Measurements from ENCODE around the gene DBF4. TPM values are rescaled to one million over a fixed set of nuclear protein-coding genes. Genes with fewer than 3 reads are reported as not detected.
"Not testable (repeated sequence)": the region's sequence is repeated elsewhere in the genome, so short reads cannot be mapped to it uniquely, and the experiment has no call there.

Gene DBF4
- total RNA-seq, 3 donors from 2014 or later (not counting 1 experiment from before 2014, with no cell fraction given), result 51.7 to 61.2 (median 54.0) TPM

- H3K9me3 ChIP-seq (ENCODE audit: control insufficient read depth, insufficient read depth, low read length), result no peaks in the 10 kb centered on the region
- WGBS (ENCODE audit: insufficient coverage), result 97% methylated on average over 2 of the region's 3 CpGs
- no peaks in the 10 kb centered on the region for H3K4me1 ChIP-seq (ENCODE audit: control insufficient read depth, insufficient read depth, low read length)
- no peaks in the 10 kb centered on the region for H3K27me3 ChIP-seq (ENCODE audit: control insufficient read depth, insufficient read depth, low read length)
- H3K4me3 ChIP-seq (ENCODE audit: low read length), result no peak overlapping the region
- Mint-ChIP-seq H3K27ac (no peak overlapping the region), H3K4me1 (peaks cover 0 to 4% of the 10 kb centered on the region in 2 donors), H3K27me3 (ENCODE audit: low read depth in 2 of 2) (no peaks in the 10 kb centered on the region), H3K4me3 (no peak overlapping the region), H3K9me3 (no peaks in the 10 kb centered on the region), H3K36me3 (no peaks in the 10 kb centered on the region)
- no peak for TF ChIP-seq CTCF (IDR thresholded peaks at IDR 0.05)
- no peak overlapping the region for H3K27ac ChIP-seq (ENCODE audit: low read length)
- ATAC-seq (no peak), DNase-seq (no peak)
- intact Hi-C loops (cut with micrococcal nuclease), result no loop called here
- H3K36me3 ChIP-seq (ENCODE audit: control insufficient read depth, insufficient read depth, low read length), result no peaks in the 10 kb centered on the region
Measured at GRCh38 chr7:87944547-87944946, 68.3 kb downstream of the DBF4 start.

GRCh38 chr7:87945926-87946325, 69.6 kb downstream of the DBF4 start:
- not testable (repeated sequence) for H3K4me3 Mint-ChIP-seq, H3K4me1 Mint-ChIP-seq, DNase-seq

GRCh38 chr7:87948371-87948770, 72.1 kb downstream of the DBF4 start:
- H3K27ac Mint-ChIP-seq, result no peak overlapping the region
- no peaks in the 10 kb centered on the region for H3K9me3 ChIP-seq (ENCODE audit: control insufficient read depth, insufficient read depth, low read length)
- peaks cover 0 to 4% of the 10 kb centered on the region in 2 donors for H3K4me1 Mint-ChIP-seq
- DNase-seq, result no peak
- H3K36me3 ChIP-seq (ENCODE audit: control insufficient read depth, insufficient read depth, low read length), result no peaks in the 10 kb centered on the region
- TF ChIP-seq CTCF (IDR thresholded peaks at IDR 0.05), result no peak
- peaks cover 0 to 2% of the 10 kb centered on the region in 2 donors for H3K9me3 Mint-ChIP-seq
- intact Hi-C loops (cut with micrococcal nuclease), result no loop called here
- H3K27me3 Mint-ChIP-seq (ENCODE audit: low read depth in 2 of 2), result no peaks in the 10 kb centered on the region
- ATAC-seq, result no peak
- H3K4me3 ChIP-seq (ENCODE audit: low read length), result no peak overlapping the region
- no peak overlapping the region for H3K27ac ChIP-seq (ENCODE audit: low read length)
- no peaks in the 10 kb centered on the region for H3K36me3 Mint-ChIP-seq
- H3K27me3 ChIP-seq (ENCODE audit: control insufficient read depth, insufficient read depth, low read length), result no peaks in the 10 kb centered on the region
- no peak overlapping the region for H3K4me3 Mint-ChIP-seq
- H3K4me1 ChIP-seq (ENCODE audit: control insufficient read depth, insufficient read depth, low read length), result no peaks in the 10 kb centered on the region

More at GRCh38 chr7:87945926-87946325, 69.6 kb downstream of the DBF4 start:
- ATAC-seq; H3K9me3 Mint-ChIP-seq; H3K27me3 Mint-ChIP-seq (ENCODE audit: low read depth in 2 of 2); H3K4me3 ChIP-seq (ENCODE audit: low read length); H3K36me3 Mint-ChIP-seq; H3K27me3 ChIP-seq (ENCODE audit: control insufficient read depth, insufficient read depth, low read length); H3K9me3 ChIP-seq (ENCODE audit: control insufficient read depth, insufficient read depth, low read length); H3K4me1 ChIP-seq (ENCODE audit: control insufficient read depth, insufficient read depth, low read length); H3K36me3 ChIP-seq (ENCODE audit: control insufficient read depth, insufficient read depth, low read length); intact Hi-C loops (cut with micrococcal nuclease); H3K27ac ChIP-seq (ENCODE audit: low read length); H3K27ac Mint-ChIP-seq: not testable (repeated sequence)

Other genes starting within 250 kb of the DBF4 start
- gene RUNDC3B, start 248.1 kb upstream of the DBF4 start, total RNA-seq, result 1 to 10 TPM in 2 of 3 donors, under 1 TPM in 1; 0.29 to 1.7 (median 1.1) TPM
- 10 to 100 TPM; 17.4 to 26.0 (median 22.6) TPM for gene SLC25A40, start 133 bp upstream of the DBF4 start, total RNA-seq
- 1 to 10 TPM; 3.0 to 5.4 (median 3.7) TPM for gene ADAM22, start 57.8 kb downstream of the DBF4 start, total RNA-seq

Data from natural killer cell (primary cell).